H54 (cell line): ENCODE measurements around the gene LRRIQ1.

Source experiments
- DNase-seq: peaks from one replicate; pipeline ENCODE4 v3.0.0; 2011; ENCODE audit warnings: low spot score, mixed read lengths; ENCODE audit not compliant: insufficient read length
- FAIRE-seq: peaks from 3 replicates; lab custom pipeline; 2011; peaks lifted over from hg19 to GRCh38; lab: Jason Lieb, UNC
- POLR2A ChIP-seq: IDR thresholded peaks from 2 replicates; pipeline ENCODE4 v1.6.1; 2011; ENCODE audit warnings: low read depth, mild to moderate bottlenecking, low read length

The LRRIQ1 gene

GRCh38 chr12:85273381-85274314 lies 237.5 kb downstream of the LRRIQ1 start:
- TF ChIP-seq POLR2A: no peak
- no peak for DNase-seq
- no peak for FAIRE-seq

GRCh38 chr12:85274315-85274651 lies 238.1 kb downstream of the LRRIQ1 start:
- DNase-seq (no peak), FAIRE-seq (no peak)
- TF ChIP-seq POLR2A: no peak

GRCh38 chr12:85275374-85275773 lies 239.2 kb downstream of the LRRIQ1 start:
- DNase-seq: no peak
- no peak for FAIRE-seq
- TF ChIP-seq POLR2A: no peak

- no peak for TF ChIP-seq POLR2A
- FAIRE-seq: no peak
- no peak for DNase-seq
Measured at GRCh38 chr12:85277191-85277590, 241.0 kb downstream of the LRRIQ1 start.

- DNase-seq (no peak), FAIRE-seq (no peak)
- no peak for TF ChIP-seq POLR2A
Measured at GRCh38 chr12:85277900-85278597, 241.9 kb downstream of the LRRIQ1 start.

GRCh38 chr12:85278598-85279448 lies 242.7 kb downstream of the LRRIQ1 start:
- no peak for DNase-seq
- no peak for FAIRE-seq
- no peak for TF ChIP-seq POLR2A

GRCh38 chr12:85279449-85280164 lies 243.5 kb downstream of the LRRIQ1 start:
- DNase-seq: no peak

GRCh38 chr12:85280165-85280983 lies 244.2 kb downstream of the LRRIQ1 start, which contains the start of gene ALX1:
TSS of gene ALX1 (plus strand) at chr12:85280220. CDS start at chr12:85280262, 42 bp downstream.
- DNase-seq: no peak
- TF ChIP-seq POLR2A: no peak
- FAIRE-seq: no peak

More at GRCh38 chr12:85279449-85280164, 243.5 kb downstream of the LRRIQ1 start:
- no peak for TF ChIP-seq POLR2A
- no peak for FAIRE-seq

- DNase-seq: no peak
- no peak for TF ChIP-seq POLR2A
- FAIRE-seq: no peak
Measured at GRCh38 chr12:85280984-85281630, 245.0 kb downstream of the LRRIQ1 start.

- TF ChIP-seq POLR2A: no peak
- FAIRE-seq (no peak), DNase-seq (no peak)
Measured at GRCh38 chr12:85281636-85282312, 245.6 kb downstream of the LRRIQ1 start.

GRCh38 chr12:85283560-85283959 lies 247.4 kb downstream of the LRRIQ1 start:
- FAIRE-seq: no peak
- DNase-seq: no peak
- TF ChIP-seq POLR2A: no peak
